GM18861 (cell line): ENCODE data around the gene KLRC3.
A peak's percentile ranks its signal among the peaks of the same experiment; 100 is the strongest.
"Not testable (repeated sequence)": the region's sequence is repeated elsewhere in the genome, so short reads cannot be mapped to it uniquely, and the experiment has no call there.

Experiments used
- ATAC-seq: cut with Tn5 transposase; IDR thresholded peaks from one replicate; pipeline ENCODE4 v1.9.1; 2021; ENCODE audit not compliant: unreplicated experiment

Gene KLRC3

DNA sequence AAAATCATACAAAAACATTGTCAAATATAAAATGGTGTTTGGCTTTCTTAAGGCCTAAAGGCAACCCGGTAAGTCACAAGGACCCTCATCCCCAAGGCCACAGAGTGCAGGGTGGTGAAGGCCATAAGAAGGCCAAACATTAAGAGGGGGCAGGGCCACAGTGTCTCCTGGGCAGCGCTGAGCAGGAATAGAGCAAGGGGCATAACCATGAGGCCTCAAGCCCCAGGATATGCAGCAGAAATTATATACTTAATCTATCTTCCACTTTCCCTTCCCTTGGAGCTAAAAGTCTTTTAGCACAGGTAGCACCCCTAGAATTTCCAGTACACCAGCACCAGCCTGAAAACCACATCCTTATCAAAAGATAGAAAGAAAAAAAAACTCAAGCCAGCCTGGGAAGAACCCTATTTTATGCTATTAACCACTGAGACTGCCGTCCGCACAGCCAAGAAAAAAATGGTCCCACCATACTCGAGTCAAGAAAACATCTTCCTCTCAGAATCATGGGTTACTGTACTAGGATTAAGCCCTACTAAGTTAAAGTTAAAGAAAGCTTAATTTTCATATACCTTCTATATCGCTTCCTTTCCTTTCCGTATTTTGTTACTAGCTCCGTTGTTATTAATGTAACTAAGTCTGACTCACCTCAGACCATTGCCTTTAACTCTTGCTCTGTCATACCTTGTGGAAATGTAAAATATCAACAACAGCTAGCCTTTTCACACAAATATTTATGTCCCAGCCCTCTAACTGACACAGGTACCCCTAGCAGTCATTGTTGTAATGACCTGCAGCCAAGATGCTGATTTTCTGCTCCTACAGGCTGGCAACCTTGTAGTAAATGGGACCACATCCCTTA lies 50.6 kb downstream of the KLRC3 start:
- no peak for ATAC-seq

DNA sequence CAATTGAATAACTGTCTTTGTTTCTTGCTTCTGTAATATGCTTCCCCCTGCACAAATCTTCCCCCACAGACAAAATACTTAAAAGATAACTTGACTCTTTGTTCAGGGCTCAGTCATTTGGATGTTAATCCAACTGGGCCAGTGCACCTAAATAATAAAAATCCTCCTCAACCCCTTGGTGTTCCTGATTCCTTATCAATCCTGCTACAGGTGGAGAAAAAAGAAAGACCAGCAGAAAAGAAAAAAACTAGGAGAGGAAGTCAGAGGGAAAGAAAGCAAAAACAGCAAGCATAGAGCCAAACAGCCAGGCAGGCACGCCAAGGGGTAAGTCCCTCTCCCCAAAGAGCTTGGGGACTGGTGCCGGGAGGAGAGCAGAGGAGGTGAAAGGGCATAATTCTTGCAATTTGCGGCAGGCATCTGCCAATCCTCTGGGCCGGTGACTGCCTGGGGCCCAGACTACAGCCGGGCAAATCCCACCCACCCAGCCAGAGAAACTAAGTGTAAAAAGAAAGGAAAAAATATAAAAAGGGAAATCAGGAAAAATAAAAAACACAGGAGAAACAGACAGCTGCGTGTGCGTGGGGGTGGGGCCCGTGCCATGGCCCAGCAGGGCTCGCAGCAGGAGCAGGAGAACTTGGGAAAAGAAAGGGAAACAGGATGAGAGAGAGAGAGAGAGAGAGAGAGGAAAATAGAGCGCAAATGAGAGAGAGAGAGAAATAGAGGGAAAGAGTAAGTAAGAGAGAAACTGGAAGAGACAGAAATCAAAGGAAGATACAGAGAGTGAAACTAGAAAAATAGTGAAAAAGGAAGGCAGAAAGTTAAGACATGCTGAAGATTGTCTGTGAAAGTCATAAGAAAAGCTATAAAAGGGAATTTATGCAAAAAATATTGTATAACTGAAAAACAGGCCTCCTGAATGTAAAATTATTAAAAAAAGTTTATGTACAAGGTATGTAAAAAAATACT lies 51.9 kb downstream of the KLRC3 start:
- ATAC-seq: no peak

DNA sequence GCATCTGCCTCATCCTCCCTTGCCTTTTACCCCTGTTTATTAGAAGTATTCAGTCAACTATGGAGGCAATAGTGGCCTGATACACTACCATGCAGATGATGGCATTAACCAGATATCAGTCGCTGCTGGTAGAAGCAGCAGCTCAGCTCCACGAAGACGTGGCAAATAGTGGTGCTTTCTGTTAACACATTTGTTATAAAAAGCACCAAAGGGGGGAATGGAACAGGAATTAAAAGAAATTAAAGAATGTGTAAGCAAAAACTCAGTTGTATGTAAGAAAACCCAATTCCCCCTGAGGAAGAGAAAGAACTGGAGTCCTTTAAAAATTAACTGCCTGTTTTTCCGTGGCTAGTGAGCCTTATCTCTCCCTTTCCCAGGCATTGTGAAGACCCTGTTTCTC lies 52.7 kb downstream of the KLRC3 start:
- ATAC-seq: not testable (repeated sequence)

DNA sequence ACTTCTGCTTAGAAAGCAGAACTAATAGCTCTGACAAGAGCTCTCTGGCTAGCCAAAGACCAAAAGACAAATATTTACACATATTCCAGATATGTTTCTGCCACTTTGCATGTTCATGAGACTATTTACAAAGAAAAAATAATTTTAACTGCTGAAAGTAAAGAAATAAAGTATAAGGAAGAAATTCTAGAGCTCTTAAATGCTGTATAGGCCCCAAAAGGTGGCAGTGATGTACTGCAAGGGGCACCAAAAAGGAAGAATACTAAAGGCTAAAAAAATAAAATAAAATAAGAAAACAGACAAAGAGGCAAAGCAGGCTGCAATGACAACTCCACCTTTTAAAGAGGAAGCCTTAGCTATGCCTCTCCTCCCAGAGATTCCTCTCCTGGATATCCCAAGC lies 53.5 kb downstream of the KLRC3 start:
- ATAC-seq: no peak

DNA sequence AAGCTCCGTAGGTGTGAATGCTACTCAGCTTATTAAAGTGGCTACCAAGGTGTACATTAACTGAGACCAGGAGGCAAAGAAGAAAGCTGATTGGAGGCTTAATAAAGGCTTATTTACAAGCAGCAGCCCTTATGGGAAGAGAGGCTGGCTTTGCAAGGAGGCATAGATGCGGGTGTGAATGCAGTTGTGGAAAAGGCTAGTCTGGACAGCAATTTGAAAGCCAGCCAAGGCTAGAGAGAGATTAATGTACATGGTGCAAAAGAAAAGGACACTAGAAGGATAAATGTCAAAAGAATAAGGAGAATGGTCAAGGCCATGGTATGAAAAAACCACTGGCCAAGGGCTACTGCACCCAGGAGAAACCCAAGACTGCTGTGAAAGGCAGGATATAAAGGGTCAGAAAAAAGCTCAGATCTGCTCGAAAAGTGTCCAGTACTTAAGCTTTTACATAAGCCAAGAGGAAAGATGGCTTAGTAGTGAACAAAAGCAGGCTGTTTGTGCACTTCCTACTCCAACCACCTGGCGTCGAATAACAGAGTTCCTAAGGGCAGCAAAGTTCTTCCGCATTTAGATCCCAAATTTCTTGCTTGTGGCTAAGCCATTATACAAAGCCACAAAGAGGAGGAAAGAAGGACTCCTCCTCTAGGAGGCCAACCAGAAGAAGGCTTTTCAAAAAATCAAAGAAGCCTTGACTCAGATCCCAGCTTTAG lies 54.5 kb downstream of the KLRC3 start:
- ATAC-seq: no peak

DNA sequence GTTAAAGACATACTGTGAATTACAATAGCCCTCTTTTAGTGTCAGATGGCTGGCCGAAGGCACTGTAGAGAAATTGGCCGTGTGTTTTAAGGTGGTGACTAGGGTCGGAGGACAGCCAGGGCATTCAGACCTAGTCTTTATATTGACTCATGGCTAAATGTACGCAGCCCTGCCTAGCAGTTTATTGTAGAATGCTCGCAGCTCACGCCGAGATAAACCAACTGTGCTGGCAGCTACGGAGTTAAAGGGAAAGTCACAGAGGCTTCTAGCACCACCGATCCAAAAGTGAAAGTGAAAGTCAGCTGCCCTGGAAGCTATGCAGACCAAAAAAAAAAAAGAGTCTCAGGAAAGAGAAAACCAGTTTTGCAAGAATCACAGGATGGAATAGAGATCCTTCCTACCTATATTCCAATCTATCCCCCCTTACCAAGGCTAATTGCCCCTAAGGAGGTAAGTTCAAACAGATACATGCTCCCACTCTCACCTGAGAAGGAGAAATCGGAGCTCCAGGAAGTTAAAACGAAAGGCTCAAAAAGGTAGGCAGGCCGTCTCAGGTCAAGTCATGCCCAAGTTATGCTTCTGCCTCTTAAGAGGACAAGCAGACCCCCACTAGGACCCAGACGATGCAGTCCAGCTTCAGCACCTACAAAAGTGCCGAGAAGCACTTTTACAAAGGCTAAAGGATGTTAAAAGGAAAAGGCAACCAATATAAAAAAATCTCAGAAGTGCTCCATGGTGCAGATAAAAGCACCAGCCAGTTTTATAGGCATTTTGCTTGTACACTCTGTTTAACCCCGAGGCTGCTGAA lies 55.4 kb downstream of the KLRC3 start:
- peak; percentile 37 for ATAC-seq

DNA sequence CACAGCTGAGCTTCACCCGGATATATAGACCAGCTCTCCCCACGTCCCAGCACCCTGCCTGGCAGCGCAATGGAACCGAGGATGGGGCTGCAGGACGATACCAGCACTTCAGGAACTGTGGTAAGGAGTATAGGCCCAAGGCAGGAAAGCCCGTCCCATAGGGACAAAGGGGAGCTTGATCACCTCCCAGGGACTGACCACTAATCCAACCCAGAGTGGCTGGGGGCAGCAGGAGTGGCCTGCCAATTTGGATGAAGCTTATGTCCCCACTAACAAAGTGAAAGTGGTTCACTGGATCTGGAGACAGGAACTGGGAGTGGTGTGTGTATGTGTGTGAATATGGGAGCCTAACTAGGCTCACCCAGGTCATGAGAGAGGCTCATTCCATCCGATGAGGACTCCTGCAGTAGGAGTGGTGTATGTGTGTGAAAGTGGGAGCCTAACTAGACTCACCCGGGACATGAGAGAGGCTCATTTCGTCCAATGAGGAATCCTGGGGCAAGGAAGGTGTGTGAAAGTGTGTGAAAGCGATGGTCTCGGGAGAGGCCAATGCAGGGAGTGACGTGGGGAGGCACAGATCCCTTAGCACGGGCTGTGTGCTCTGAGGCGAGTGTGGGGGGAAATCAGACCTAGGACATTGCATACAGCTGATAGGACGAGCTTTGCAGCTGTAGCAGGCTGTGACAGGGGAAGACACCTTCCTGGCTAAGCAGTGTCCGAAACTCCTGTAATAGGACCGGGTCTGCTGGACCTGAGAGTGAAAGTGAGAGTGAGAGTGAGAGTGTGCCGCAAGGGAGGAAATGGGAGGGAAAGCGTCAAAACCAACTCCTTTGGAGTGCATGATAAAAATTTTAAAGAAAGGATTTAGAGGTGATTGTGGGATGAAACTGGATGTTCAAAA lies 56.2 kb downstream of the KLRC3 start:
- peak; percentile 83 for ATAC-seq

DNA sequence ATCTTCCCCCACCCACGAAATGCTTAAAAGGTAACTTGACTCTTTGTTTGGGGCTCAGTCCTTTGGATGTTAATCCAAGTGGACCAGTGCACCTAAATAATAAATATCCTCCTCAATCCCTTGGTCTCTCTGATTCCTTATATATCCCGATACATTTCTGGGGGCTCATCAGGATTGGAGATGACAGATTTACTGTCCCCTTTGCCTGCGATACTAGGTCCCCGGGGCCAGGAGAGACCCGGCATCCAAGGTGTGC lies 56.8 kb downstream of the KLRC3 start:
- ATAC-seq: no peak

DNA sequence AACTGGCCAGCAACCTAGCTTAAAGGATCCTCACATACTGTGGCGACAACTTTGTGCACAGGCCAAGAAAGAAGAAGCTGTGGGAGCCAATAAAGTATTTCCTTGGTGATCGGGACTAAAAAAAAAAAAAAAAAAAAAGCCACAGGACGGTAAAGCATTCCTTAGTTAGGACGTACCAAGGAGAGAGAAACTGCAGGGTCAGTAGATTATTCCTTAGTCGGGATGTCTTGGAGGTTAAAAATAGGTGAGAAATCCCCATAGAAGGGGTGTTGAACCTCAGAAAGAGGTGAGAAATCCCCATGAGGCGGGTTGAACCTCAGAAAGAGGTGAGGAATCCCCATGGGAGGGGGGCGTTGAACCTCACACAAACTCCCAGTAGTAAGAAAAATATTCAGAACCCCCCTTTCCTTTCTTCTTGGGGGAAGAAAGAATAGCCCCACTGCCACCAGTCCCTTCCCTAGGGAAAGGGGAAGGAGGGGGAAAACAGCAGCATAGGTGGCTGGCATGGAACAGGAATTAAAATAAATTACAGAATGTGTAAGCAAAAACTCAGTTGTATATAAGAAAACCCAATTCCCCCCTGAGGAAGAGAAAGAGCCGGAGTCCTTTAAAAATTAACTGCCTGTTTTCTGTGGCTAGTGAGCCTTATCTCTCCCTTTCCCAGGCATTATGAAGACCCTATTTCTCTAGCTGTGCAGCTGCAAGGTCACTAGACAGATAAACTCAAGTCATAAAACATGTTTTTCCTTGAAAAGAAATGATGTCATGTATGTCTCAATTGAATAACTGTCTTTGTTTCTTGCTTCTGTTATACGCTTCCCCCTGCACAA lies 57.4 kb downstream of the KLRC3 start:
- no peak for ATAC-seq

DNA sequence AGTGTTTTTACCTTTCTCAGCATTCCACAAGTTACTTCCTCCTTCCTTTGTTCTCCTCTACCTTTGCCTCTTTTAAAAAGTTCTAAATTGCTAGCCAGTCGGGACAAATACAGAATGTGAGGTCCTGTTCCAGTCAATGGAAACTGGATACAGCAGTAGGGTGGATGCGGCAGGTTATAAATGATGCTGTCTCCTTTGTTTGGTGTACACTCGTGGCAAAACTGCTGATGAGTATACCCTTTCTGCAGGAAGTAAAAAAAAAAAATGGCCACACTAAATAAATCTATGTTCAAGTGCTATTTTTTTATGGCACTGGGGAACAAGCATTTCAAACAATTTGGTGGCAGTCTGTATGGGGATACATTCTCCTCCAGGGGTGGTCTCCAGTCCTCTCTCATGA lies 58.1 kb downstream of the KLRC3 start:
- ATAC-seq: no peak
